GM06990 (cell line): ENCODE data around the gene IGLL5.
A peak's percentile ranks its signal among the peaks of the same experiment; 100 is the strongest.

Experiments used
- DNase-seq: peaks from one replicate; pipeline ENCODE4 v3.0.0-alpha.2; 2011; ENCODE audit not compliant: insufficient read length; ENCODE audit errors: extremely low read depth
- H3K27me3 ChIP-seq: replicated peaks from 2 replicates; pipeline ENCODE4 v1.6.0; 2011; ENCODE audit warnings: low read length; ENCODE audit not compliant: control insufficient read depth, insufficient read depth
- H3K36me3 ChIP-seq: 2 replicates; pipeline ENCODE4 v1.5.1; 2011; ENCODE audit warnings: low read length; ENCODE audit not compliant: control insufficient read depth, insufficient read depth
- H3K4me3 ChIP-seq: replicated peaks from 2 replicates; pipeline ENCODE4 v1.5.1; 2011; ENCODE audit warnings: low read depth, mild to moderate bottlenecking, control low read depth, low read length
- CTCF ChIP-seq: IDR thresholded peaks from 2 replicates; pipeline ENCODE4 v1.5.1; 2011; ENCODE audit warnings: low read length, control low read depth, mild to moderate bottlenecking, inconsistent platforms; ENCODE audit not compliant: insufficient read depth, poor library complexity, severe bottlenecking

Gene IGLL5

DNA sequence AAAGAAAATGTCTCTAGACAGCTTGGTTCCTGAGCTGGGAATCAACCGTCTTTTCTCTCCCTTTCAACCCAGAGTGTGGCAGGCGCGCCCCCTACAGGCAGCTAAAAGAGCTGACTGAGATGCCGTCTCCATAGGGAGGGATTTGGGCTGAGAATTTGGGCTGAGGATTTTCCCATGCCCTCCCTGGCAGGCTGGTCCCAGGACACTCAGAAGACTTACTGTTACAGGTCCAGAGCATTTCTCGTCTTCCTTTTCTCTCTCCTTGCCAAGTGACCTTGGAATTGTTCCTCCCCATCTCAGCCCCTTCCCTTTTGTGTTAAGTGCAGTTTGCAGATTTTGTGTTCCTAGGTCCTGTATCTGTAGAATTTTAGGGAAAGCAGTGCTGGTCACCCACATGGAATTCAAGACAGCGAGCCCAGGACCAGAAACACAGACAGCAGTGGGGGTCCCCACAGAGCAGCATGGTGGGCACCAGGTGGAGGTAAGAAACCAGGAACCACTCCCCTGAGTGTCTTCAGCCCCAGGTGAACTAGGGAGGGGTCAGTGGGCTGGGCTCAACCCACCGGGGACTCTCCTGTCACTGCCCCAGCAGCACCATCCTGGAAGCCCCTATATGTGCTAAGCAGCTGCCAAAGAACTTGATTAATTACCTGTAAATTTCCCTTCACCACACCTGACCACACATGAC is 9.9 kb upstream of the IGLL5 start:
- peak; percentile 69 for TF ChIP-seq CTCF
- no peaks in the 10 kb centered on the region for H3K36me3 ChIP-seq
- no peak overlapping the region for H3K4me3 ChIP-seq
- H3K27me3 ChIP-seq: no peaks in the 10 kb centered on the region
- DNase-seq: no peak

DNA sequence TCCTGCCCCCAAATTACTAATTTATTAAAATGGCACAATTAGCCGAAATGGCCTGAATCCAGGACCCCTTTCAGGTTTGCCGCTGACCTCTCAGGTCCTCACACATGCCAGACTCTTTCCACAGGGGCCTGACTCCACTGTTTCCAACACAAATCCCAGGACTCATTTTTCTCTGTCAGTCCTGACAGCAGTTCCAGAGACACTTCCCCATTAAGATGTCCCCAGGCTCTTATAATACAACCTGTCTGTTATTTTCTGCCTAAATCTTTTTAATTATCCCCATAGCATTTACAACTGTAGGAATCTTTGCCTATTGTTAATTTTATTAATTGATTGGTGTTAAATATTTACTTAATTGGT is 9.4 kb upstream of the IGLL5 start:
- no peak for DNase-seq
- no peak overlapping the region for H3K4me3 ChIP-seq
- no peaks in the 10 kb centered on the region for H3K27me3 ChIP-seq
- no peak for TF ChIP-seq CTCF
- no peaks in the 10 kb centered on the region for H3K36me3 ChIP-seq

DNA sequence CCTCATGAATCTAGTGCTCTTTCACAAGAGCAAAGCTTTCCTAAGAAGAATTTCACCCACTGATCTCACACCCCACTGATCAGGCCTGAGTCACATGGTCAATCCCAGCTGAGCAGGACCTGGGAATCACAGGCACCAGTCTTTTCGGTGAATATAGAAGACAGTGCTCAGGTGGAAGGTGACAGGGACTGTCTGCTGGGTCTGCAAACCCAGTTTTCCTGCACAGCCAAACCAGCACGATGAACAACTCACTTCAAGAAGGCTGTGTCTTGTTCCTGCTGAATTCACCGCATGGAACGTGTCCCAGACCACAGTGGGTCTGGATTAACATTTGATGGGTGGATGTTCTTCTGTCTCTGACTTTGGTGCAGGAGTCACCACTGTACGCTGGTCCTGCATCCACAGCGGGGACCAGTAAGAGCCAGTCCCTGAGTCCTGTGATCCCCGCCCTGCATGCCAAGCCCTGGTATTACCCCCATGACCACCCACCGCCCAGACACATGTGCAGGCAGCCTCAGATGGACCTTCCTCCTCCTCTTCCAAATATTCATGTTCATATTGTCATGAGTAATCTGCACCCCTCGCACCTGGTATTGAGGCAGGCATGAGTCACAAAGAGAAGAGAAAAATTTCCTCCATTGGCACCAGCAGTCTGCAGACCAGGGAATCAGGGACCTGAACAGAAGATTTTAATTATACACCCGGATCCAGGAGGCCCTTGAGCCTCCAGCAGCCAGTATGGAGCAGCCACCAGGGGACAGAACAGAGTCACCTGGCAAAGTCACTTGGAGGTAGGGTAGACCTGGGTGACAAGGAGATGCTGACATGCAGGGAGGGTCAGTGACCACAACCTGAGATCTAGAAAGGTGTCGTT is 8.6 kb upstream of the IGLL5 start:
- no peaks in the 10 kb centered on the region for H3K27me3 ChIP-seq
- no peaks in the 10 kb centered on the region for H3K36me3 ChIP-seq
- H3K4me3 ChIP-seq: no peak overlapping the region
- TF ChIP-seq CTCF: peak; percentile 48
- no peak for DNase-seq

- TF ChIP-seq CTCF: no peak
- no peak overlapping the region for H3K4me3 ChIP-seq
Observed at GRCh38 chr22:22879675-22880155, 7.9 kb upstream of the IGLL5 start.

DNA sequence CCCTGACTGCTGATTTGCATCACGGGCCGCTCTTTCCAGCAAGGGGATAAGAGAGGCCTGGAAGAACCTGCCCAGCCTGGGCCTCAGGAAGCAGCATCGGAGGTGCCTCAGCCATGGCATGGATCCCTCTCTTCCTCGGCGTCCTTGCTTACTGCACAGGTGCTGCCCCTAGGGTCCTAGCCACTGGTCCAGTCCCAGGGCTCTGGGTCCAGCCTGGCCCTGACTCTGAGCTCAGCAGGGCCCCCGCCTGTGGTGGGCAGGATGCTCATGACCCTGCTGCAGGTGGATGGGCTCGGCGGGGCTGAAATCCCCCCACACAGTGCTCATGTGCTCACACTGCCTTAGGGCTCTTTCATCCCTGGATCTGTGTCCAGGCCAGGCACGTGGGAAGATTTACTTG is 7.0 kb upstream of the IGLL5 start:
- Histone ChIP-seq H3K27me3 (no peaks in the 10 kb centered on the region), H3K36me3 (no peaks in the 10 kb centered on the region), H3K4me3 (no peak overlapping the region)
- DNase-seq: no peak
- TF ChIP-seq CTCF: no peak

More at GRCh38 chr22:22879675-22880155, 7.9 kb upstream of the IGLL5 start:
- Histone ChIP-seq H3K27me3 (no peaks in the 10 kb centered on the region), H3K36me3 (no peaks in the 10 kb centered on the region)
- DNase-seq: no peak
